ENCODE data around the gene TRPV4.

DNA sequence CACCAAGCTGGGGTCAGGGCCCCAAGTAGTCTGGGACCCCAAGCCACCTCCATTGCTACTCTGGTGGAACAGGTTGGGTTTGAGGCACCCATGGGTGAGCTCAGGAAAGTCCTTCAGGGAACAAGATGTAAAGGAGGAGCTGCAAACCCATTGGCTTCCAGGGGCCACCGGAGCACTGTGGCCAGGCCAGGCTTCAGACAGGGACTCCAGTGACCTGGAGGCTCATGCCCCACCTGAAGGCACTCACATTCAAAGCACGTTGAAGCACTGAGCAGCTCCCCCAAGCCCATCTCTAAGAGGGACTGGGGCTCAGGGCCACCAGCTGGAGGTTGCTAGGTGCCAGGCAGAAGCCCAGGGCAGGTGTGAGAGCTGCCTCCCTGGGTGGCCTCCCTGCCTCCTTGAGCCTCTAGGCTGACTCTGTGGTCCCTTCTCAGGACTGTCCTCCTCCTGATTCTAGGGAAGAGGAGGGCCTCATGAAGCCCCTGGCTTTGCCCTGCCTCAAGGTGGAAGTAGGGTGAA is 70.5 kb downstream of the TRPV4 start:
- TF ChIP-seq, protein P1, sequence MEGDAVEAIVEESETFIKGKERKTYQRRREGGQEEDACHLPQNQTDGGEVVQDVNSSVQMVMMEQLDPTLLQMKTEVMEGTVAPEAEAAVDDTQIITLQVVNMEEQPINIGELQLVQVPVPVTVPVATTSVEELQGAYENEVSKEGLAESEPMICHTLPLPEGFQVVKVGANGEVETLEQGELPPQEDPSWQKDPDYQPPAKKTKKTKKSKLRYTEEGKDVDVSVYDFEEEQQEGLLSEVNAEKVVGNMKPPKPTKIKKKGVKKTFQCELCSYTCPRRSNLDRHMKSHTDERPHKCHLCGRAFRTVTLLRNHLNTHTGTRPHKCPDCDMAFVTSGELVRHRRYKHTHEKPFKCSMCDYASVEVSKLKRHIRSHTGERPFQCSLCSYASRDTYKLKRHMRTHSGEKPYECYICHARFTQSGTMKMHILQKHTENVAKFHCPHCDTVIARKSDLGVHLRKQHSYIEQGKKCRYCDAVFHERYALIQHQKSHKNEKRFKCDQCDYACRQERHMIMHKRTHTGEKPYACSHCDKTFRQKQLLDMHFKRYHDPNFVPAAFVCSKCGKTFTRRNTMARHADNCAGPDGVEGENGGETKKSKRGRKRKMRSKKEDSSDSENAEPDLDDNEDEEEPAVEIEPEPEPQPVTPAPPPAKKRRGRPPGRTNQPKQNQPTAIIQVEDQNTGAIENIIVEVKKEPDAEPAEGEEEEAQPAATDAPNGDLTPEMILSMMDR (IDR thresholded peaks at IDR 0.05 in 2 of 3, conservative IDR thresholded peaks at IDR 0.05 in 1 of 3; ENCODE audit: insufficient read depth in 2 of 3, low read depth in 1 of 3, low read length in 3 of 3): no peak
- TF ChIP-seq ERF (CRISPR knock-in tag; IDR thresholded peaks at IDR 0.05) (no peak), ZNF239 (CRISPR knock-in tag; IDR thresholded peaks at IDR 0.05) (no peak), LARP7 (IDR thresholded peaks at IDR 0.05) (no peak), POLR2A (conservative IDR thresholded peaks at IDR 0.05) (no peak)
- TF ChIP-seq, protein P2, sequence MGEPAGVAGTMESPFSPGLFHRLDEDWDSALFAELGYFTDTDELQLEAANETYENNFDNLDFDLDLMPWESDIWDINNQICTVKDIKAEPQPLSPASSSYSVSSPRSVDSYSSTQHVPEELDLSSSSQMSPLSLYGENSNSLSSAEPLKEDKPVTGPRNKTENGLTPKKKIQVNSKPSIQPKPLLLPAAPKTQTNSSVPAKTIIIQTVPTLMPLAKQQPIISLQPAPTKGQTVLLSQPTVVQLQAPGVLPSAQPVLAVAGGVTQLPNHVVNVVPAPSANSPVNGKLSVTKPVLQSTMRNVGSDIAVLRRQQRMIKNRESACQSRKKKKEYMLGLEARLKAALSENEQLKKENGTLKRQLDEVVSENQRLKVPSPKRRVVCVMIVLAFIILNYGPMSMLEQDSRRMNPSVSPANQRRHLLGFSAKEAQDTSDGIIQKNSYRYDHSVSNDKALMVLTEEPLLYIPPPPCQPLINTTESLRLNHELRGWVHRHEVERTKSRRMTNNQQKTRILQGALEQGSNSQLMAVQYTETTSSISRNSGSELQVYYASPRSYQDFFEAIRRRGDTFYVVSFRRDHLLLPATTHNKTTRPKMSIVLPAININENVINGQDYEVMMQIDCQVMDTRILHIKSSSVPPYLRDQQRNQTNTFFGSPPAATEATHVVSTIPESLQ (CRISPR knock-in tag; IDR thresholded peaks at IDR 0.05): no peak
- TF ChIP-seq, protein P3, sequence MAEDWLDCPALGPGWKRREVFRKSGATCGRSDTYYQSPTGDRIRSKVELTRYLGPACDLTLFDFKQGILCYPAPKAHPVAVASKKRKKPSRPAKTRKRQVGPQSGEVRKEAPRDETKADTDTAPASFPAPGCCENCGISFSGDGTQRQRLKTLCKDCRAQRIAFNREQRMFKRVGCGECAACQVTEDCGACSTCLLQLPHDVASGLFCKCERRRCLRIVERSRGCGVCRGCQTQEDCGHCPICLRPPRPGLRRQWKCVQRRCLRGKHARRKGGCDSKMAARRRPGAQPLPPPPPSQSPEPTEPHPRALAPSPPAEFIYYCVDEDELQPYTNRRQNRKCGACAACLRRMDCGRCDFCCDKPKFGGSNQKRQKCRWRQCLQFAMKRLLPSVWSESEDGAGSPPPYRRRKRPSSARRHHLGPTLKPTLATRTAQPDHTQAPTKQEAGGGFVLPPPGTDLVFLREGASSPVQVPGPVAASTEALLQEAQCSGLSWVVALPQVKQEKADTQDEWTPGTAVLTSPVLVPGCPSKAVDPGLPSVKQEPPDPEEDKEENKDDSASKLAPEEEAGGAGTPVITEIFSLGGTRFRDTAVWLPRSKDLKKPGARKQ (CRISPR knock-in tag; IDR thresholded peaks at IDR 0.05): no peak
- TF ChIP-seq, protein P4, sequence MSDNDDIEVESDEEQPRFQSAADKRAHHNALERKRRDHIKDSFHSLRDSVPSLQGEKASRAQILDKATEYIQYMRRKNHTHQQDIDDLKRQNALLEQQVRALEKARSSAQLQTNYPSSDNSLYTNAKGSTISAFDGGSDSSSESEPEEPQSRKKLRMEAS (CRISPR knock-in tag; IDR thresholded peaks at IDR 0.05): no peak
